ENCODE results near the gene INTS11.

Gene INTS11

GRCh38 chr1:1297802-1298424 lies 26.5 kb downstream of the INTS11 start:
- TF ChIP-seq CTCF (IDR thresholded peaks at IDR 0.05): no peak

- TF ChIP-seq CTCF (IDR thresholded peaks at IDR 0.05): no peak
These were observed 28.1 kb downstream of the INTS11 start for GRCh38 chr1:1296070-1297061.

- TF ChIP-seq CTCF (IDR thresholded peaks at IDR 0.05): no peak
These were observed 29.1 kb downstream of the INTS11 start for GRCh38 chr1:1295154-1295923.

- no peak for TF ChIP-seq CTCF (IDR thresholded peaks at IDR 0.05)
These were observed 30.1 kb downstream of the INTS11 start for GRCh38 chr1:1294250-1294890.

- no peak for TF ChIP-seq CTCF (IDR thresholded peaks at IDR 0.05)
These were observed 30.9 kb downstream of the INTS11 start for GRCh38 chr1:1293263-1294249.

GRCh38 chr1:1292851-1293250 lies 31.6 kb downstream of the INTS11 start:
- no peak for TF ChIP-seq CTCF (IDR thresholded peaks at IDR 0.05)
